ENCODE data around the gene EDAR. TPM values are rescaled to one million over a fixed set of nuclear protein-coding genes. Genes with fewer than 3 reads are reported as not detected.

EDAR gene
- total and polyA plus RNA-seq, 10 of the 15 experiments (the other 5 are each of a cell fraction or from before 2014, with no cell fraction given): 0.04 TPM; not detected in 9

- Histone ChIP-seq H4K20me1 (ENCODE audit: control insufficient read depth, insufficient read depth) (no peaks in the 10 kb centered on the region), H3K36me3 (ENCODE audit: control insufficient read depth in 2 of 2, insufficient read depth in 2 of 2, low read length in 1 of 2) (no peaks in the 10 kb centered on the region), H3K9ac (ENCODE audit: control insufficient read depth, insufficient read depth, low read length) (no peak overlapping the region), H2AFZ (ENCODE audit: control insufficient read depth, low read depth, low read length) (no peak overlapping the region), H3K79me2 (ENCODE audit: control insufficient read depth, insufficient read depth, low read length) (no peaks in the 10 kb centered on the region), H3K4me2 (ENCODE audit: control insufficient read depth, insufficient read depth) (no peak overlapping the region), H3K9me3 (replicated peaks; ENCODE audit: control insufficient read depth, insufficient read depth, low read length) (no peaks in the 10 kb centered on the region), H3K27ac (ENCODE audit: control insufficient read depth, insufficient read depth) (no peak overlapping the region), H3K4me3 (no peak overlapping the region), H3K27me3 (replicated peaks in 1 of 2; ENCODE audit: control insufficient read depth in 2 of 2, insufficient read depth in 2 of 2, low read length in 1 of 2) (no peaks in the 10 kb centered on the region; a peak in 1 of 4 replicates), H3K4me1 (ENCODE audit: control insufficient read depth, insufficient read depth, low read length) (no peaks in the 10 kb centered on the region)
- TF ChIP-seq CREB1 (IDR thresholded peaks at IDR 0.05; ENCODE audit: low read depth): no peak
- no peak for TF ChIP-seq TCF7 (IDR thresholded peaks at IDR 0.05; ENCODE audit: borderline replicate concordance)
- TF ChIP-seq POLR2AphosphoS2 (IDR thresholded peaks at IDR 0.05; ENCODE audit: low read depth, low read length): no peak
- TF ChIP-seq CHD2 (IDR thresholded peaks at IDR 0.05; ENCODE audit: borderline replicate concordance, low read depth, low read length): no peak
- TF ChIP-seq JUNB (IDR thresholded peaks at IDR 0.05): no peak
- no peak for TF ChIP-seq NR2F1 (conservative IDR thresholded peaks at IDR 0.05)
- TF ChIP-seq EP300 (IDR thresholded peaks at IDR 0.05; ENCODE audit: borderline replicate concordance in 1 of 2, control insufficient read depth in 1 of 2, low read depth in 2 of 2, low read length in 2 of 2): no peak
- TF ChIP-seq MTA2 (IDR thresholded peaks at IDR 0.05; ENCODE audit: low read depth): no peak
- no peak for TF ChIP-seq ESRRA (IDR thresholded peaks at IDR 0.05; ENCODE audit: low read length)
- no peak for TF ChIP-seq NFXL1 (IDR thresholded peaks at IDR 0.05; ENCODE audit: borderline replicate concordance)
- no peak for TF ChIP-seq YY1 (IDR thresholded peaks at IDR 0.05; ENCODE audit: low read depth, low read length)
- no peak for TF ChIP-seq DPF2 (IDR thresholded peaks at IDR 0.05)
- no peak for TF ChIP-seq EZH2 (IDR thresholded peaks at IDR 0.05; ENCODE audit: borderline replicate concordance, control insufficient read depth, low read depth, low read length)
- TF ChIP-seq MYB (IDR thresholded peaks at IDR 0.05; ENCODE audit: borderline replicate concordance, low read depth, low read length): no peak
- in situ Hi-C loops (cut with MboI) (no loop called here), intact Hi-C loops (cut with micrococcal nuclease; ENCODE audit: unreplicated experiment) (no loop called here)
- BruUV-seq (replicated peaks): no TSS peak
- ATAC-seq: no peak
- ChIA-PET RAD21 (ENCODE audit: unreplicated experiment) (interaction anchor here (1.0 kb wide), 1 partner anchor 158 kb away, joined by 4 read pairs; no protein-coding TSS in a partner anchor), SMC1A (ENCODE audit: uncharacterized antibody, unreplicated experiment) (no interaction called here), CTCF (no interaction called here), POLR2A (no interaction called here)
- FAIRE-seq: no peak
- WGBS (ENCODE audit: insufficient coverage, insufficient replicate concordance, low lambda C conversion rate, missing lambda C conversion rate): 57% methylated on average over 14 of the region's 14 CpGs
- DNase-seq (ENCODE audit: low read depth, low spot score): no peak
Measured at GRCh38 chr2:108934583-108935245, 54.3 kb downstream of the EDAR start.
